ENCODE measurements around the gene LAMA4. TPM values are rescaled to one million over a fixed set of nuclear protein-coding genes. Genes with fewer than 3 reads are reported as not detected.

Gene LAMA4
- total RNA-seq, 1 experiment from 2014 or later = 1.1 TPM

- Histone ChIP-seq H3K18ac (ENCODE audit: insufficient read length, low read depth, low read length) (no peak overlapping the region), H4K91ac (ENCODE audit: insufficient read length, low read depth, low read length) (no peak overlapping the region), H3K27me3 (ENCODE audit: insufficient read depth, low read length) (no peaks in the 10 kb centered on the region), H3K4ac (ENCODE audit: low read depth, low read length) (no peak overlapping the region), H3K9ac (ENCODE audit: extremely low read depth, insufficient read length, low read length) (no peak overlapping the region), H2BK120ac (ENCODE audit: low read depth, low read length, poor library complexity, severe bottlenecking) (no peak overlapping the region), H4K20me1 (ENCODE audit: control insufficient read depth, insufficient read depth, insufficient read length) (no peaks in the 10 kb centered on the region), H3K9me3 (ENCODE audit: control insufficient read depth, low read depth, low read length) (no peaks in the 10 kb centered on the region), H2BK12ac (ENCODE audit: insufficient read length, low read depth, low read length) (no peak overlapping the region), H2BK20ac (ENCODE audit: low read depth, low read length, poor library complexity, severe bottlenecking) (no peak overlapping the region), H3K79me2 (ENCODE audit: insufficient read depth, low read length) (no peaks in the 10 kb centered on the region), H2BK5ac (ENCODE audit: insufficient read length, low read length) (no peak overlapping the region), H3K27ac (ENCODE audit: insufficient read length, low read depth, low read length) (no peak overlapping the region), H3K23ac (ENCODE audit: insufficient read length, low read depth, low read length) (no peak overlapping the region), H4K8ac (replicated peaks; ENCODE audit: insufficient read length, low read depth, low read length) (no peak overlapping the region), H3K56ac (ENCODE audit: insufficient read length, low read depth, low read length) (no peak overlapping the region), H3K4me2 (ENCODE audit: insufficient read depth, insufficient read length, low read length) (no peak overlapping the region), H2AK5ac (ENCODE audit: insufficient read length, low read length) (no peak overlapping the region), H3K4me1 (ENCODE audit: insufficient read depth, low read length) (no peaks in the 10 kb centered on the region), H3T11ph (ENCODE audit: low read length) (no peak overlapping the region), H3K14ac (ENCODE audit: insufficient read depth, low read length) (no peak overlapping the region), H2AFZ (ENCODE audit: low read length) (no peak overlapping the region), H3K23me2 (ENCODE audit: insufficient read length, low read depth, low read length, poor library complexity, severe bottlenecking) (no peaks in the 10 kb centered on the region), H3K79me1 (ENCODE audit: insufficient read depth, low read depth, low read length, poor library complexity, severe bottlenecking) (no peaks in the 10 kb centered on the region), H4K5ac (ENCODE audit: insufficient read length, low read depth, low read length) (no peak overlapping the region), H2BK15ac (ENCODE audit: low read depth, low read length) (no peak overlapping the region)
- H3K9me3 Mint-ChIP-seq = peaks cover 2 to 3% of the 10 kb centered on the region in 2 experiments; a peak in 2 of 5 replicates
- H3K27ac Mint-ChIP-seq = no peak overlapping the region
- DNase-seq = no peak
- no CpG with 5 or more reads among the region's 2 CpGs for WGBS (ENCODE audit: extremely low coverage, insufficient read length, low lambda C conversion rate)
- H3K4me1 Mint-ChIP-seq = peaks cover 3% of the 10 kb centered on the region in 2 experiments
- peaks cover 1% of the 10 kb centered on the region; the same call in 1 of the 2 replicates for H3K27me3 Mint-ChIP-seq (ENCODE audit: low read depth)
- H3K36me3 Mint-ChIP-seq (ENCODE audit: insufficient read depth in 1 of 3, low read depth in 3 of 3) = no peaks in the 10 kb centered on the region
- TF ChIP-seq CTCF (conservative IDR thresholded peaks at IDR 0.05) = no peak
- H3K4me3 Mint-ChIP-seq = no peak overlapping the region
These were observed 22.7 kb downstream of the LAMA4 start for GRCh38 chr6:112231594-112232060.
